Measurements from ENCODE around the gene ADH1B. TPM values are rescaled to one million over a fixed set of nuclear protein-coding genes. Genes with fewer than 3 reads are reported as not detected.

Gene ADH1B
- total RNA-seq, 1 experiment from 2014 or later: not detected

- no peak for DNase-seq
- Histone ChIP-seq H3K4me3 (no peak overlapping the region), H3F3A (ENCODE audit: insufficient read depth, low read depth) (no peaks in the 10 kb centered on the region), H2AFZ (no peak overlapping the region), H3K27me3 (ENCODE audit: insufficient read depth, low read depth) (no peaks in the 10 kb centered on the region), H4K20me1 (ENCODE audit: insufficient read depth) (no peaks in the 10 kb centered on the region), H3K27ac (no peak overlapping the region), H3K9me3 (ENCODE audit: insufficient read depth, low read depth) (no peaks in the 10 kb centered on the region), H3K79me2 (ENCODE audit: low read depth) (no peaks in the 10 kb centered on the region), H3K4me1 (replicated peaks; ENCODE audit: insufficient read depth) (no peaks in the 10 kb centered on the region), H3K4me2 (no peak overlapping the region), H3K36me3 (ENCODE audit: low read depth) (no peaks in the 10 kb centered on the region), H3K9me2 (ENCODE audit: insufficient read depth) (no peaks in the 10 kb centered on the region; the same call in 1 of the 2 replicates)
- intact Hi-C loops (cut with micrococcal nuclease; ENCODE audit: unreplicated experiment): no loop called here
- TF ChIP-seq CTCF (conservative IDR thresholded peaks at IDR 0.05) (no peak), EZH2 (IDR thresholded peaks at IDR 0.05; ENCODE audit: low read depth) (no peak)
- CTCF ChIA-PET: no interaction called here
- BruUV-seq (replicated peaks): no TSS peak
- POLR2A ChIA-PET (ENCODE audit: unreplicated experiment): no interaction called here
These were observed 47.5 kb downstream of the ADH1B start for GRCh38 chr4:99273704-99274103.

DNA sequence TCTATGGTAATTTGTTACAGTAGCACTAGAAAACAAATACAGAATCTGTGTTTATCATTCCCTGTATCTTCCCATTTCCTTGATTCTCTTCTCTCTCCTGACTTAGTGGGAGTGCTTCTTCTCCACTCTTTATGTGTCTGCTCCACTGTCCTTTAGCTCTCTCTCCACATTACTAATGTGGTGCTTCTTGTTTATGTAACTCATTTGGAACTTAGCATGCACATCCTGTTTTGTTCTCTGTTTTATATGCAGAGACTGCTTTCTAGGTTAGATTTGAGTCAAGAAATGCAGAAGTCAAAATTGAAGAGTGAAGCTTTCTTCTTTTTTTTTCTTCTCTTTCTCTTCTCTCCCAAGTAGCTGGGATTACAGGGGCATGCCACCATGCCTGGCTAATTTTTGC is 56.3 kb downstream of the ADH1B start:
- Histone ChIP-seq H3K9me2 (ENCODE audit: insufficient read depth) (no peaks in the 10 kb centered on the region), H3K4me1 (replicated peaks; ENCODE audit: insufficient read depth) (no peaks in the 10 kb centered on the region), H4K20me1 (ENCODE audit: insufficient read depth) (no peaks in the 10 kb centered on the region), H3K79me2 (ENCODE audit: low read depth) (no peaks in the 10 kb centered on the region), H3K4me2 (no peak overlapping the region), H3K9me3 (ENCODE audit: insufficient read depth, low read depth) (no peaks in the 10 kb centered on the region), H3K27me3 (ENCODE audit: insufficient read depth, low read depth) (no peaks in the 10 kb centered on the region), H3K27ac (no peak overlapping the region), H3K4me3 (no peak overlapping the region), H2AFZ (no peak overlapping the region), H3F3A (ENCODE audit: insufficient read depth, low read depth) (no peaks in the 10 kb centered on the region), H3K36me3 (ENCODE audit: low read depth) (no peaks in the 10 kb centered on the region)
- intact Hi-C loops (cut with micrococcal nuclease; ENCODE audit: unreplicated experiment): no loop called here
- TF ChIP-seq EZH2 (IDR thresholded peaks at IDR 0.05; ENCODE audit: low read depth): no peak
- no peak for TF ChIP-seq CTCF (conservative IDR thresholded peaks at IDR 0.05)
- no peak for DNase-seq
- POLR2A ChIA-PET (ENCODE audit: unreplicated experiment): no interaction called here
- BruUV-seq (replicated peaks): no TSS peak
- CTCF ChIA-PET: no interaction called here

Other genes with a start within 250 kb of the ADH1B start
- 76.9 and 94.7 TPM in 2 replicates for gene ADH5, start 232.6 kb downstream of the ADH1B start, total RNA-seq (2021)
- gene ADH4, start 177.1 kb downstream of the ADH1B start, total RNA-seq (2021): not detected in 2 replicates
- gene ADH6, start 102.2 kb downstream of the ADH1B start, total RNA-seq (2021): not detected in 2 replicates
- not detected in 2 replicates for gene ADH1A, start 30.4 kb downstream of the ADH1B start, total RNA-seq (2021)
- 0.50 and 0.63 TPM in 2 replicates for gene ADH1C, start 31.3 kb upstream of the ADH1B start, total RNA-seq (2021)
- not detected in 2 replicates for gene ADH7, start 113.9 kb upstream of the ADH1B start, total RNA-seq (2021)
- gene C4orf17, start 189.6 kb upstream of the ADH1B start, total RNA-seq (2021): not detected in 2 replicates
- gene TRMT10A, start 242.6 kb upstream of the ADH1B start, total RNA-seq (2021): 4.6 and 6.1 TPM in 2 replicates

Measured in PC-9 (cell line).